Measurements from ENCODE around the gene CLDN4.

The CLDN4 gene

GRCh38 chr7:73831584-73831833, 713 bp downstream of the CLDN4 start:
- no peak for TF ChIP-seq CTCF (IDR thresholded peaks at IDR 0.05)

GRCh38 chr7:73831834-73832651, 1.2 kb downstream of the CLDN4 start:
- TF ChIP-seq CTCF (IDR thresholded peaks at IDR 0.05): no peak

GRCh38 chr7:73832806-73833205, 2.0 kb downstream of the CLDN4 start:
- no peak for TF ChIP-seq CTCF (IDR thresholded peaks at IDR 0.05)

GRCh38 chr7:73833251-73833919, 2.6 kb downstream of the CLDN4 start:
- no peak for TF ChIP-seq CTCF (IDR thresholded peaks at IDR 0.05)

- TF ChIP-seq CTCF (IDR thresholded peaks at IDR 0.05): no peak
Measured at GRCh38 chr7:73834626-73835191, 3.9 kb downstream of the CLDN4 start.

GRCh38 chr7:73838642-73839041, 7.8 kb downstream of the CLDN4 start:
- no peak for TF ChIP-seq CTCF (IDR thresholded peaks at IDR 0.05)

- TF ChIP-seq CTCF (IDR thresholded peaks at IDR 0.05): no peak
Measured at GRCh38 chr7:73839290-73839689, 8.5 kb downstream of the CLDN4 start.

Measured in LNCAP (cell line).